ENCODE results near the gene TPPP.

Gene TPPP

DNA sequence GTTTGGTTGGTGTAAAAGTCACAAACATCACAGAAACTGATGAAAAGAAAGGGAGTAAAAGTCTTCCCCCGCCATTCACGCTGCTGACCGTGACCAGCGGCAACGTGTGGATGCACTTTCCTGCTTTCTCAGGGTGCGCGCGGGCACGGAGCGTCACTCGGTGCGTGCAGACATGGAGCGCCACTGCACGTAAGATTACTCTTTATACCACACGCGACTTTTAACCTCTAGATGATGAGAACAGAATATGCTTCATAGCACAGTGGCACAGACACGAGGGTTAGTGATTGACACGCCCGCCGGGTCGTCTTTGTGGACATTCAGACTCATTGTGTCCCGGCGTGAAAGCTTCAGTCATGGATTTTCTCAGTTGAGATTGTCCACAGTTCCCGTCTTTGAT lies 65.3 kb downstream of the TPPP start:
- TF ChIP-seq CTCF (IDR thresholded peaks at IDR 0.05; ENCODE audit: insufficient read depth, missing control alignments): no peak
- no peak for FAIRE-seq
- no peak for DNase-seq (ENCODE audit: insufficient read length, low spot score)

DNA sequence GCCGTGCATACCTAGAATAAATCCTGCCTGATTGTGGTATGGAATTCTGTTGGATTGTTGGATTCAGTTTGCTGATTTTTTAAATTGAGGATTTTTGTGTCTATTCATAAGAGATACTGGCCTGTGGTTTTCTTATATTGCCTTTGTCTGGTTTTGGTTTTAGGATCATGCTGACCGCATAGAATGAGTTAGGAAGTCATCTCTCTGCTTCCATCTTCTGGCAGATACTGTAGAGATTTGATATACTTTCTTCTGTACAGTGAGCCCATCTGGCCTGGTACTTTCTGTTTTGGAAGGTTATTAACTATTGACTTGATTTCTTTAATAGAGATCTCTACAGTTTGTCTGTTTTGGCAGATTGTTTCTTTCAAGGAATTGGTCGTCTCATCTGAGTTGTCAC lies 66.3 kb downstream of the TPPP start:
- no peak for DNase-seq (ENCODE audit: insufficient read length, low spot score)
- FAIRE-seq: no peak
- TF ChIP-seq CTCF (IDR thresholded peaks at IDR 0.05; ENCODE audit: insufficient read depth, missing control alignments): no peak

DNA sequence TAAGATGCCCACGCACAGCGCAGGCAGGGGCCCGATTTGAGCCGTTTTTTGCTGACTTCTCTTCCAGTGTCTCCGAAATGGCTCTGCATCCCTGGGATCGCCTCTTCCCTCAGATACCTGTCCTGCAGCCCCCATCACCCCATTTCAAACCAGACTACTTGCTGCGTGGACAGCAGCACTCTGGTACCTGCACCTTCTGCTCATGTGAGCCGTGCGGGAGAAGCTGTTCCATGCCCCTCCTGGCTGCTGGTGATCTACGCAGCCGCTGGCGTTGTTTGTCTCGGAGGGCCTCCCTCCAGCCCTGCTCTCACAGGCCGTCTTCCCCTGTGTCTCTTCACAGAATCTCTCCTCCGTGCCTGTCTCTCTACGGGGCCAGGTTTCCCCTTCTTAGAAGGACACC lies 67.6 kb downstream of the TPPP start:
- no peak for TF ChIP-seq CTCF (IDR thresholded peaks at IDR 0.05; ENCODE audit: insufficient read depth, missing control alignments)
- DNase-seq (ENCODE audit: insufficient read length, low spot score): no peak
- no peak for FAIRE-seq

GRCh38 chr5:624951-625230 lies 68.3 kb downstream of the TPPP start:
- FAIRE-seq (no peak), DNase-seq (ENCODE audit: insufficient read length, low spot score) (no peak)
- TF ChIP-seq CTCF (IDR thresholded peaks at IDR 0.05; ENCODE audit: insufficient read depth, missing control alignments): no peak

- no peak for DNase-seq (ENCODE audit: insufficient read length, low spot score)
- no peak for TF ChIP-seq CTCF (IDR thresholded peaks at IDR 0.05; ENCODE audit: insufficient read depth, missing control alignments)
- no peak for FAIRE-seq
Measured at GRCh38 chr5:624118-624950, 68.8 kb downstream of the TPPP start.

DNA sequence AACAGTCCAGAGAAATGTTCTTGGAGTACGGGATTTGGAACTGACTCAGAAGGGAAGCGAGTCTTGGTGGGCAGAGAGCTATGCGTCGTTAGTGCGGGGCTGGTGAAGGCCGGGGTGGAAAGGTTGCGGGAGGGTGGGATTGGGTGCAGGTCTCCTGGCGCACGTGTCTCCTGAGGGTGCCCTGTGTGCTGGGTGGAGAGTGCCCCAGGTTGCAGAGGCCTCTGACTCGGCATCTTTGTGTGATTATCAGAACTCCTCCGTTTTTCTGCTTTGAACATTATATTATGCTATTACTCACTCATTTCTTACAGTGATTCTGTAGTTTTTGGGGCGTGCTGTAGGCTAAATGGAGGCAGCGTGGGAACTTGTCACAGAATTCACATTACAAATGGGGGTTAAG lies 69.6 kb downstream of the TPPP start:
- DNase-seq (ENCODE audit: insufficient read length, low spot score) (no peak), FAIRE-seq (no peak)
- TF ChIP-seq CTCF (IDR thresholded peaks at IDR 0.05; ENCODE audit: insufficient read depth, missing control alignments): no peak

- no peak for TF ChIP-seq CTCF (IDR thresholded peaks at IDR 0.05; ENCODE audit: insufficient read depth, missing control alignments)
- no peak for DNase-seq (ENCODE audit: insufficient read length, low spot score)
- no peak for FAIRE-seq
Measured at GRCh38 chr5:622946-623522, 70.1 kb downstream of the TPPP start.

Data from D721Med (cell line).